ENCODE results near the gene BBIP1.
A peak's percentile ranks its signal among the peaks of the same experiment; 100 is the strongest.

The BBIP1 gene, protein sequence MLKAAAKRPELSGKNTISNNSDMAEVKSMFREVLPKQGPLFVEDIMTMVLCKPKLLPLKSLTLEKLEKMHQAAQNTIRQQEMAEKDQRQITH

DNA sequence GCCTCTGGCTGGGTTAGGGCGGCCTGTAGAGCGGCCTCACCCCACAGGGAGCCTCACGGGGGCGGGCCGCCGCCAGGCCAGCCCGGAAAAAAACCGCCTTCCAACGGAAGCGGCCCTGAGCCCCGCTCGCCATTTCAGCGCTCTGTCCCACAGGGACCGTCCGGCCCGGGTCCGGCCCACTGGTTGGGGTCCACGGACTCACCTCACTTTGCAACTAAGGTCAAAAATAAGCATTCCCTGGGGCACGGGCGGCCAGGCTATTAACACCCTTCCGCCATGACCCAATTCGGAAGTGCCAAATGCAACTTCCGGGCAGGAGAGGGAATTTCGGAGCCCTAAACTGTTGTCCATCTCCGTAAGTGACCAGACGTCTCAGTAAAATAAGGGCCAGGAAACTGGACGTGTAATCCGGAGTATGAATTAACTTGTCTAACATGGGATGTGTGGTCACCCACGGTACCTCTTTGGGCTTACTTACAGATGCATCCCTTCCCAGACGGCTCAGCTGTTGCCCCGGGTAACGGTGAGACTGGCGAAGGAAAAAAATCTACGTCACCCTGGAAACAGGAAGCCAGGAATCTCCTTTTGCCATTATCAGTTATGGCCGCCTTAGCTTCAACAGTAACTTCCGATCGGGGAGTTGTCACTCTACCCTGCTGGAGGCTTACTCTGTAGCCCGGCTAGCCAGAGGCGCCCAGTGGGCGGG lies at the start of gene BBIP1:
Gene BBIP1, minus strand, starts transcription at position 538 of the 706 bp plus-strand sequence. CDS start 1,023 bp downstream, outside the sequence.
- Mint-ChIP-seq H3K27me3 (no peaks in the 10 kb centered on the region), H3K4me1 (ENCODE audit: low read depth) (peaks cover 52% of the 10 kb centered on the region), H3K36me3 (ENCODE audit: low read depth) (peaks cover 43% of the 10 kb centered on the region), H3K27ac (peak within 1 kb of the TSS; percentile 100), H3K4me3 (peak within 1 kb of the TSS; percentile 87), H3K9me3 (no peaks in the 10 kb centered on the region)
- DNase-seq = peak; percentile 89

DNA sequence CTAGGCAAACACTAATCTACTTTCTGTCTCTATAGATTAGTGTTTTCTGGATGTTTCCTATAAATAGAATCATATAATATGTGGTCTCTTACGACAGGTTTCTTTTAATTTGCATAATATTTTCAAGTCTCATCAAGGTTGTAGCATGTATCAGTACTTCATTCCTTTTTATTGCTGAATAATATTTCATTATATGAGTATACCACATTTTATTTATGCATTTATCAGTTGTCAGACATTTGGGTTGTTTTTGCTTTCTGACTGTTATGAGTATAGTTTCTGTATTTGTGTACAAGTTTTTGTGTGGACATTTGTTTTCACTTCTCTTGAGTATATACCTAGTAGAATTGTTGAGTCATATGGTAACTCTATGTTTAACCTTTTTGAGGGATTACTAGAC lies 48.7 kb upstream of the BBIP1 start:
- H3K4me1 Mint-ChIP-seq (ENCODE audit: low read depth) = peaks cover 72% of the 10 kb centered on the region
- H3K4me3 Mint-ChIP-seq = no peak overlapping the region
- H3K9me3 Mint-ChIP-seq = no peaks in the 10 kb centered on the region
- DNase-seq = no peak
- H3K27ac Mint-ChIP-seq = no peak overlapping the region
- no peaks in the 10 kb centered on the region for H3K27me3 Mint-ChIP-seq
- peaks cover 21% of the 10 kb centered on the region for H3K36me3 Mint-ChIP-seq (ENCODE audit: low read depth)

DNA sequence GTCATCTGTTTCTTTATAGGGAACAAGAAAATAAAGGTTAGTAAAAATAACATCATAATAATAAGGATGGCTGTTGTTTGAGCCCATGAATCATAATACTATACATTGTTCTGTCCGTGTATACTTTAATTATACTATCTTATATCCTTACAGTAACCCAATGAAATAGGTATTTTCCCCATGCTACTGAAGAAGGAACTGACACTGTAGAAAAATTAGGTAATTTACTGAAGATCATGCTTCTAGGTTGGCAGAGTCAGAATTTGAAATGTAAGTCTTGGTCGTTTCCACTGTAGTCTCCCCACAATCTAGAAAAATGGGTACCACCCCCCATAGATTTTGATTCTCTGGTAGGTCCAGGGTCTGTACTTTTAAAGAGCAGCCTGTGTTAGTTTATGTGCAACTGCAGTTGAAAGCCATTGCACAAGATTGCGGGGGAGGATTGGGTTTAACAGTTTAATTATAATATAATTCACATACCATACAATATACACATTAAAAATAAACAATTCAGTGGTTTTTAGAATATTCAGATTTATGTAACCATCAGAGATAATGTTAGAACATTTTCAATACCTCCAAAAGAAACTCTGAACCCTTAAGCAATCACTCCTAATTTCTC lies 48.1 kb upstream of the BBIP1 start:
- H3K27ac Mint-ChIP-seq = no peak overlapping the region
- no peaks in the 10 kb centered on the region for H3K27me3 Mint-ChIP-seq
- H3K4me3 Mint-ChIP-seq = no peak overlapping the region
- DNase-seq = no peak
- peaks cover 21% of the 10 kb centered on the region for H3K36me3 Mint-ChIP-seq (ENCODE audit: low read depth)
- peaks cover 72% of the 10 kb centered on the region for H3K4me1 Mint-ChIP-seq (ENCODE audit: low read depth)
- H3K9me3 Mint-ChIP-seq = no peaks in the 10 kb centered on the region

DNA sequence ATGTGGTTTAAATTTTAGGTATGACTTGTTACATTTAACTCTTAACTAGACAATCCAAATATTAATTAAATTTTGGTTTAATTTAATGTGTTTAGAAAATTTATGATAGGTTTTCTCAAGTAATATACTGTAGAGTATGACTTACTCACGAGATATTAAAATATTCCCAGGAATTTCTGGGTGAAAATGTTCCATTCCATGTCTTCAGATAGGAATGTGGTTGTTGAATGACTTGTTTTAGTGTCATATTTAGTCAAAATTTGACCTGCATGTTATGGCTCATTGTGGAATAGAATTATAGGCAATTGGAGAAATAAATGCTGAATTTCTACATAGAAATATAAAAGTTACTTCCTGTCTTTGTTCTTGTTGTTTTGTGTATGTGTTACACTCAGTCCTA lies 47.2 kb upstream of the BBIP1 start:
- Mint-ChIP-seq H3K27ac (no peak overlapping the region), H3K4me1 (ENCODE audit: low read depth) (peaks cover 70% of the 10 kb centered on the region), H3K9me3 (no peaks in the 10 kb centered on the region), H3K36me3 (ENCODE audit: low read depth) (peaks cover 21% of the 10 kb centered on the region), H3K4me3 (no peak overlapping the region), H3K27me3 (no peaks in the 10 kb centered on the region)
- no peak for DNase-seq

DNA sequence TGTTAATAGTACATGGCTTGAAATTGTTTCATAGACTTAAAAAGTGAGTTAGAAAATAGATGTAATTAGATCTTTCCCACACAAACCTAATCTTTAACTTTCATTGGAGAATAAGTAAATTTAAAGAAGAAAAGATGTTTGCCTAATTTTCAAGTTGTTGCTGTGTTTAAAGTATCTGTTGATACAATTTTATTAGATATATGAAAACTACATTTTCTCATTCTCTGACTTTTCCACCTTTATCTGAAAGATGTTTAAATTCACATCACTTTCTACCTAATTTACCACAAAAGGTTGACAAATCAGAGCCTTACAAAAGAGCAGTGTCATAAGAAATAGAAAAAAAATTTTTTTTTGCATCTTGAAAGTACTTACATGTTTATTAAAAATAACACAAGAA lies 46.2 kb upstream of the BBIP1 start:
- Mint-ChIP-seq H3K9me3 (no peaks in the 10 kb centered on the region), H3K36me3 (ENCODE audit: low read depth) (peaks cover 21% of the 10 kb centered on the region), H3K27me3 (no peaks in the 10 kb centered on the region), H3K27ac (no peak overlapping the region), H3K4me3 (no peak overlapping the region), H3K4me1 (ENCODE audit: low read depth) (peaks cover 64% of the 10 kb centered on the region)
- no peak for DNase-seq

DNA sequence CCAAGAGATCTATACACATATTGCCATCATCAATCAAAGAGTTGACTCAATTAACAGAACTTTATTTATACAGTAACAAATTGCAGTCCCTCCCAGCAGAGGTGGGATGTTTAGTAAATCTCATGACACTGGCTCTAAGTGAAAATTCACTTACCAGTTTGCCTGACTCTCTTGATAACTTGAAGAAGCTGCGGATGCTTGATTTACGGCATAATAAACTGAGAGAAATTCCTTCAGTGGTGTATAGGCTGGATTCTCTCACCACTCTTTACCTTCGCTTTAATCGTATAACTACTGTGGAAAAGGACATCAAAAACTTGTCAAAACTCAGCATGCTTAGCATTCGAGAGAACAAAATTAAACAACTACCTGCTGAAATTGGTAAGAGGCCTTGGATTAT lies 45.7 kb upstream of the BBIP1 start:
- H3K9me3 Mint-ChIP-seq = no peaks in the 10 kb centered on the region
- H3K27ac Mint-ChIP-seq = no peak overlapping the region
- no peak overlapping the region for H3K4me3 Mint-ChIP-seq
- no peak for DNase-seq
- H3K4me1 Mint-ChIP-seq (ENCODE audit: low read depth) = peaks cover 61% of the 10 kb centered on the region
- H3K27me3 Mint-ChIP-seq = no peaks in the 10 kb centered on the region
- peaks cover 21% of the 10 kb centered on the region for H3K36me3 Mint-ChIP-seq (ENCODE audit: low read depth)

DNA sequence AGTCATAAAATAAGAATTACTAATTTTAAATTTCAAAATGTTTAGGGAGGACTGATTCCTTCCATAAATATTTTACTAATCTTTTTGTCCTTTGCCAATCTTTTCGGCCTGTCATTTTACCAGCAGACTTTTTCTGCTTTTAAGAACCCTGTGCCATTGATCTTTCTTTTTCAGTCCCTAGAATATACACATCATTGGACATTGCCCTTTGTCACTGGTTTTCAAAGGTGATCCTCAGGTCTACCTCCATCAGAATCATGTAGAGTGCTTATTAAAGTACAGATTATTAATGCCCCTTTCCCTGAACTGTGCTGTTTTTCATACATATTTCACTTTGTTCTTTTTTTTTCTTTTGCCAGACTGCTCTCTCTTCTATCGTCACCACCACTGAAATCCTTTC lies 44.2 kb upstream of the BBIP1 start:
- Mint-ChIP-seq H3K4me3 (no peak overlapping the region), H3K27ac (no peak overlapping the region), H3K9me3 (no peaks in the 10 kb centered on the region), H3K36me3 (ENCODE audit: low read depth) (peaks cover 21% of the 10 kb centered on the region), H3K27me3 (no peaks in the 10 kb centered on the region), H3K4me1 (ENCODE audit: low read depth) (peaks cover 60% of the 10 kb centered on the region)
- no peak for DNase-seq

DNA sequence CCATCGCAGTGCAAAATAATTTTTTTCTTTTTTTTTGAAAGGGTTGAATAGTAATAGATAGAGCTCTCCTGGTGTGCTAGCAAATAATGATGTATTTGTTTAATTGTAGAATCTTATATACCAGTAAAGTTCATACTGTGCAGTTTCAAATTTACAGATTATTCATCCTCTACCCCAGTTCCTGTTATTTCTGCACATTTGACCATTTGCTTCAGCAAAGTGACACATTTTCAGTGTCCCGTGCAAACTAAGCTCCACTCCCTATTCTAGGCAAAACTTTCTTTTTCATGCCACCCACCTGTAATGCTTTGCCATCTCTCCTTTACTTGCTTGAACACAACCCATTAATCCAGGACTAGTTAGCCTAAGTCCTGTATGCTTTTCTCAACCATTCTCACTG lies 43.5 kb upstream of the BBIP1 start:
- H3K27ac Mint-ChIP-seq = no peak overlapping the region
- H3K4me3 Mint-ChIP-seq = no peak overlapping the region
- DNase-seq = no peak
- peaks cover 18% of the 10 kb centered on the region for H3K36me3 Mint-ChIP-seq (ENCODE audit: low read depth)
- no peaks in the 10 kb centered on the region for H3K9me3 Mint-ChIP-seq
- peaks cover 56% of the 10 kb centered on the region for H3K4me1 Mint-ChIP-seq (ENCODE audit: low read depth)
- no peaks in the 10 kb centered on the region for H3K27me3 Mint-ChIP-seq

DNA sequence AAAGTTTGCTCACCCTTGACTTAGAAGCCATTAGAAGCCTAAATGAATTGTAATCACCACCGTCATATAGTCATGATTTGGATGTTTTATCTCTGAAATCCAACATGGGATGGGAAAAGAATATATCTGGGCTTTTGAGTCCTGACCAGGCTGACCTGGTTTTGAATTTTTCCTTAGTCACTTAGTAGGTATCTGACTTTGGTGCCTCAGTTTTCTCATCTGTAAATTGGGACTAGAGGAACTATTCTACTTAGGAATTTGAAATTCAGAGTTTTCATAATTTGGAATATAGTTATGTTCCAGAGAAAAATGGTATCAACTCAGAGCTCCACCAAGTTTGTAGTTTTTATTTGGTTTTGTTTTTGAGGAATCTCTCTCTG lies 41.3 kb upstream of the BBIP1 start:
- Mint-ChIP-seq H3K4me1 (ENCODE audit: low read depth) (peaks cover 54% of the 10 kb centered on the region), H3K4me3 (no peak overlapping the region), H3K27ac (no peak overlapping the region), H3K9me3 (no peaks in the 10 kb centered on the region), H3K27me3 (no peaks in the 10 kb centered on the region), H3K36me3 (ENCODE audit: low read depth) (peaks cover 16% of the 10 kb centered on the region)
- DNase-seq = no peak

DNA sequence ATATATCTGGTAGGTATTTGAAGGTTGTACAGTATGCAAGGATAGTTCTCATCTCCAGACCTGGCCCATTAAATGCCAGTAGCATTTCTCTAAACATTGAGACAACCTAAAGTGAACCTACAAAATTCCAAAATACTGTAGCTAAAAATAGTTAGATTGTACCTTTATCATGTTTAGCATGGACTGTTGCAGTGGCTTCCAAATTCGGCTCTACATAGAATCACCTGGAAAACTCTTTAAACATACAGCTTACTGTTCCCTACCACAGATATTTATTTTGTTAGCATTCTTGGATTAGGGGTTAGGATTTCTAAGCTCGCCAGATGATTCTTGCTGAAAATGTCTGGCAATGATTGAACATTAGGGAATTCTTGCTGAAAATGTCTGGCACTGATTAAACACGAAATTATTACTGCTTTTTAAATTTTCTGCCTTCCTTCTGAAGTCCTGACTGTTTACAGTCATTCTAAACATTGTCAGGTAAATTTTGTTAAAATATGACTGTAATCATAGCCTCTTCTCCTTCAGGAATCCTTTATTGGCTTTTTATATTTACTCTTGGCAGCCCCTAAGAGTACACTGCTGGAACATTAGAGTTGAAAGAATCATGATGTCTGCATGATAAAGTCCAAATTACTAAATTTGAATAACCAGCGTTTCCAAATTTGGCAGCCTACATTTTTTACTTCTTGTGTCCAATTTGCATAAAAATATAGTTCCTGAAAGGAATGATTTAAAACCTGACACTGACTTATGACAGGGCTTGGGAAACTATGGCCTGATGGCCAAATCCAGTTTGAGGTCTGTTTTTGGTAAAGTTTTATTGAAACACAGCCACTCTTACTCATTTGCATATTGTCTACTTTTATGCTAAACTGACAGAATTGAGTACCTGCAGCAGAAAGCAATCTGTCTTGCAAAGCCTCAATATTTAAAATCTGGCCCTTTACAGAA lies 40.7 kb upstream of the BBIP1 start:
- no peak overlapping the region for H3K27ac Mint-ChIP-seq
- H3K9me3 Mint-ChIP-seq = no peaks in the 10 kb centered on the region
- no peak overlapping the region for H3K4me3 Mint-ChIP-seq
- peaks cover 54% of the 10 kb centered on the region for H3K4me1 Mint-ChIP-seq (ENCODE audit: low read depth)
- no peak for DNase-seq
- peaks cover 11% of the 10 kb centered on the region for H3K36me3 Mint-ChIP-seq (ENCODE audit: low read depth)
- H3K27me3 Mint-ChIP-seq = no peaks in the 10 kb centered on the region

DNA sequence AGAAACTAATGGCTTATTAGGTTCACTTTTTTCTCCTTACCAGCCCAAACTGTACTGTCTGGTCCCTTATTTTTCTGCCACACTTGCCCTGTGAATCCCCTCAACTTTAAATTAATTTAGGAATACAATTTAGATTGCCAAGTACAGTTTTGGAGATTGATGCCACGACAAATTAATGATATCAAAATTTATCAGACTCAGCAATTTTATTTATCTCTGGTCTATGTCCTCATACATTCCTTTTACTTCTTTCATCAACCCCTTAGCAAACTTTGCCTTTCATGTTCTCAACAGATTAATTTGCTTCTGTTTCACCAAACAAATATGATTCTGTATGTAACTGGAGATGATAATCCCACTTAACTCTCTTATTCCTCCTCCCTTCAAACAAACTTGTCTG lies 38.6 kb upstream of the BBIP1 start:
- peaks cover 45% of the 10 kb centered on the region for H3K4me1 Mint-ChIP-seq (ENCODE audit: low read depth)
- no peak for DNase-seq

DNA sequence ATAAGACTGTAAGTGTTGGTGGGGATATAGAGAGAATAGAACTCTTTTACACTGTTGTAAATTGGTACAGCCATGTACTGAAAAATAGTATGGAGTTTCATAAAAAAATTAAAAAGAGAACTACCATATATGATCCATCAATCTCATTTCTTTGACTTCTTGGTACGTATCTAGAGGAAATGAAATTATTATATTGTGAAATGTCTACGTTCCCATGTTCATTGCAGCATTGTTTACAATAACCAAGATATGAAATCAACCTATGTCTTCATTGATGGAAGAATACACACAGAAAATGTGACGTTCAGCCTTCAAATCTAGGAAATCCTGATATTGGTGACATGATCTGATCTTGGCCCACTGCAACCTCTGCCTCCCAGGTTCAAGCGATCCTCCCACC lies 32.4 kb upstream of the BBIP1 start:
- no peak for DNase-seq
- Mint-ChIP-seq H3K27ac (no peak overlapping the region), H3K4me1 (ENCODE audit: low read depth) (peaks cover 34% of the 10 kb centered on the region), H3K4me3 (no peak overlapping the region), H3K9me3 (peaks cover 2% of the 10 kb centered on the region), H3K36me3 (ENCODE audit: low read depth) (peaks cover 44% of the 10 kb centered on the region), H3K27me3 (no peaks in the 10 kb centered on the region)

More for the DNA sequence above, 38.6 kb upstream of the BBIP1 start:
- Mint-ChIP-seq H3K36me3 (ENCODE audit: low read depth) (peaks cover 11% of the 10 kb centered on the region), H3K9me3 (no peaks in the 10 kb centered on the region), H3K27ac (no peak overlapping the region), H3K27me3 (no peaks in the 10 kb centered on the region), H3K4me3 (no peak overlapping the region)

DNA sequence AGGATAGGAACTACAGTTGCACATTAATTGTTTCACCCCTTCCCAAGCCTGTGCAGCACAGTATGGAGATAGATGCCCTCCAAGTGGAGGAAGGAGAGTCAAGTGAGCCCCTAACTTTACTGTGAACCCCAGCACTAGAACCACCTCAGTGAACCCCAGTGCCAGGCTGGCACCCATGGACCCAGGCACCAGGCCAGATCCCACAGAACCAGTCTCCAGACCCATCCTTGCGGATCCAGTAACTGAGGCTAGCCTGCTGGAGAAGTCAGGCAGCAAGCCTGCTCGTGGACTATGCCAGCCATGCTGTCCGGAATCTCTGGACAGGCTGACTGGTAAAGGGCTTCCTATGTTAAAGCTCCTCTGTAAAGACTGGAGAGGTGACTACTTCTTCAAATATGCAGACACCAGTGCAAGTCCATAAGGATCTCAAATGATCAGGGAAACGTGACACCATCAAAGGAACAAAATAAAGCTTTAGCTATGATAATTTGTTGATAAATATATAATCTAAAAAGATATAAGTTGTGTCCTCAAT lies 28.1 kb upstream of the BBIP1 start:
- Mint-ChIP-seq H3K4me1 (ENCODE audit: low read depth) (peaks cover 48% of the 10 kb centered on the region), H3K4me3 (no peak overlapping the region), H3K27ac (no peak overlapping the region), H3K27me3 (no peaks in the 10 kb centered on the region), H3K9me3 (peaks cover 5% of the 10 kb centered on the region), H3K36me3 (ENCODE audit: low read depth) (peaks cover 68% of the 10 kb centered on the region)
- DNase-seq = no peak

DNA sequence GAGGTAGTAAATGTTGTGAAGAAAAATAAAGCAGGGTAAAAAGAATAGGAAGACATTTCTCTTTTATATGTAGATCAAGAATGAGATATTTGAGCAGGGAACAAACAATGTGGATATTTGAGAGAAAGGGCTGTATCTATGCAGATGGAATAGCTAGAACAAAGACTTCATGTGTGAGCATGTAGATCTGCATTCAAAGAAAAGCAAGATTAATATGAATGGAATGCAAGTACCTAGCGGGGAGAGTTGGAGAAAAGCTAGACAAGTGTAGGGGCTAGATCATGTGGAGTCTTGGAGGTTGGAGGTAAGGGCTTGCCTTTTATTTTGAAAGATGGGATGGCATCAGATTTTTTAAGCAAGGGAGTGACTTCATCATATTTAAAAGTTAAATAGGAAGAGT lies 27.5 kb upstream of the BBIP1 start:
- Mint-ChIP-seq H3K36me3 (ENCODE audit: low read depth) (peaks cover 66% of the 10 kb centered on the region), H3K27ac (no peak overlapping the region), H3K4me3 (no peak overlapping the region), H3K27me3 (no peaks in the 10 kb centered on the region), H3K9me3 (peaks cover 5% of the 10 kb centered on the region), H3K4me1 (ENCODE audit: low read depth) (peaks cover 48% of the 10 kb centered on the region)
- DNase-seq = no peak
